Occipital lobe (tissue), 2 donors: ENCODE measurements around the gene KRTCAP2. TPM values are rescaled to one million over a fixed set of nuclear protein-coding genes. Genes with fewer than 3 reads are reported as not detected.
A peak's percentile ranks its signal among the peaks of the same experiment; 100 is the strongest.

Source experiments
- DNase-seq: peaks from one replicate; lab custom pipeline; 2025; lab: John Stamatoyannopoulos, UW
- total RNA-seq: library from RNA; depleted of rRNA; stranded (reverse); fragments of >200 nt; gene quantifications from one replicate; pipeline ENCODE4 v1.2.3, GENCODE V29; 2014

Gene KRTCAP2
- total RNA-seq, 1 donor from 2014 or later = 59.0 TPM

GRCh38 chr1:155184351-155184811 is 11.3 kb upstream of the KRTCAP2 start:
- no peak for DNase-seq

GRCh38 chr1:155183775-155184221 is 10.7 kb upstream of the KRTCAP2 start:
- DNase-seq = no peak

DNA sequence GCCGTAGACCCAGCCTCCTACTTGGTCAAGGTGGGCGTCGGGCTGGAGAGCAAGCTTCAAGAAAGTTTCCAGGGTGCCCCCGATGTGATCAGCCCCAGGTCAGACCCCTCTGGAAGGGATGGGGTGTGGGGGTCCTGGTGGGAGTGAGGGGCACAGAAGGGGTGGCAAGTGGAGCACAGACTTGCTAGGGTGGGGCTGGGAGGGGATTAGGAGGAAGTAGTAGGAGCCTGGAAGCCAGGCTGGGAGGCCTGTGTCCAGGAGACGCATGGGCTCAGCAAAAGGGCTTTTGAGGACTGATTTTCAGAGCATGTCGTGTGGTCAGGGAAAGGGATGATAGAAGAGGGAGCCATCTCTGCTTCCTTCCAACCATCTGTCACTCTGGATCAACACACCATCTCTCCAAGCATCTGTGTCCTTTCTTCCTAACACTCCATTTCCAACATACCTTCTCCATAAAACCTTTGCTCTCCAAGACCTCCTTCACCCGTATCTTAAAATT is 9.0 kb upstream of the KRTCAP2 start:
- DNase-seq = no peak

DNA sequence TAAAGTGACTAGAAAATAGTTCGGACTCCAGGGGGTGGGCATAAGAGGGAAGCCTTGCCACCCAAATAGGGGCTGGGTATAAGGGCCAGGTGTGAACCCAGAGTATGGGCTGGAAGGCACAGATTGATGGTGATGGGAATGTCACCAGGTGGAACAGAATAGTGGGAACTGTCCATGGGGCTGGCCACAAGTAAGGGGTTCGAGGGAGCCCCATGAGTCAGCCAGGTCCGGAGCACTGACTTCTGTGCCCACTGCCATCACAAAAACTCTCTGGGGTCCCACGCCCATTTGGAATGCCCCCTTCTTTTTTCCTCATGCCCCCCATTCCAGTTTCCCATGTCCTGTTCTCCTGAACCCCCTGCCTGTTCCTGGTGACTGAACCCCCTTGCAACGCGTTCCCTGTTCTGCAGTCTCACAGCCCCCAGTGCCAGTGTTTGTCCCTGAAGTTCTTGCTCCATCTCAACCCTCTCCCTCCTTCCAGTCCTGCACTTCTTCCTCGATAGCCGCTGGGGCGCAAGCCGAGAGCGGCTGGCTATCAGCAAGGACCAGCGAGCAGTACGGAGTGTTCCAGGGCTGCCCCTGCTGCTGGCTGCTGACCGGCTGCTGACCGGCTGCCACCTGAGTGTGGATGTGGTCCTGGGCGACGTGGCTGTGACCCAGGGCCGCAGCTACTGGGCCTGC is 8.4 kb upstream of the KRTCAP2 start:
- no peak for DNase-seq

- DNase-seq = no peak
Measured at GRCh38 chr1:155179112-155180031, 6.3 kb upstream of the KRTCAP2 start.

- DNase-seq = no peak
Measured at GRCh38 chr1:155178441-155179111, 5.5 kb upstream of the KRTCAP2 start.

- no peak for DNase-seq
Measured at GRCh38 chr1:155177918-155178281, 4.8 kb upstream of the KRTCAP2 start.

DNA sequence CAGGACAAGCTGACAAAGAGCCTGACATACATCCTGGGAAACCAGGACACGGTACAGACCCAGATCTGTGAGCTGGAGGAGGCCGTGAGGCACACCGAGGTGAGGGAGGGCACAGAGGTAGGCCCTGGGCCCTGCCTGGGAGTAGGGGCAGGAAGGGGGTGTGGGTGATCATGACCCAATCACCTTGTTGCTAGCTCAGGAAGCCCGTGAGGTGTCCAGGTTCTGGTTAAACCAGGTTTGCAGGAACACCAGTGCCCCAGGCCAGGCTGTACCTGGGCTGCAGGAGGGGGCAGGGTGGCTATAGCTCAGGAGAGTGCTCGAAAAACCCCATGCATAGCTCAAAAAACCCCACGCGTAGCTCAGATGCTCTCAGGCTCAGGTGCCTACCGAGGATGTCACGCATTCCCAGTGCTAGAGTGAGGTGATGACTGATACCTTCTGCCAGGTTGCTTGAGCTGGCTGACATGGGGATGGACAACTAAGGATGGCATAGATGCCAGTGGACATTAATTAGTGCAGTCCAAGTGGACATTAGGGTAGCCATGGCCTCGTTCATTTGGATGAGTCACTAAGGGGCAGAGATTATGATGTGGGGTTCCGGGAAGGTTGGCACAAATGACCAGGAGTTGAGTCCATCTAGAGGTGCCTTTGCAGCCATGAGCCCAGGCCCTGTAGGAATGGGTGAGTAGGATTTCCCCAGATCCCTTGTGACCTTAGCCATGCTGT is 4.3 kb upstream of the KRTCAP2 start:
- DNase-seq = no peak

DNA sequence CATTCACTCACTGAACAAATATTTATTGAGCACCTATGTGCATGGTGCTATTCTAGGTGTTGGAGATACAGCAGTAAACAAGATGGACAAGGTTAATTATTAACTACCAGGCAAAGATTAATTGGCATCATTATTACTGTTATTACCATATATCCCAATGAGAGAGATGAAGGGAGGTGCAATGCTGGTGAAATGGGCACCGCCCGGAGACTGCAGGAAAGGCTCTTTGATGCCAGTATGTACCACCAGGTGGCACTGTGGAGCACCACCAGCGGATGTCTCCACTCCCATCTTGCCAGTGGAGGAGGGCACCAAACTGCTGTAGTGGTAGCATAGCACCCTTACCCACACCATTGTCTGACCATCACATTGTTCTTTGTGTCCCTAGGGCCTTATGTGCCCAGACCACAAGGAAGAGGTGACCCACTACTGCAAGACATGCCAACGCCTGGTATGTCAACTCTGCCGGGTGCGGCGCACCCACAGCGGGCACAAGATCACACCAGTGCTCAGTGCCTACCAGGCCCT is 3.5 kb upstream of the KRTCAP2 start:
- DNase-seq = peak; percentile 58

- DNase-seq = no peak
Measured at GRCh38 chr1:155175927-155176371, 2.8 kb upstream of the KRTCAP2 start.

GRCh38 chr1:155175281-155175926 is 2.3 kb upstream of the KRTCAP2 start:
- no peak for DNase-seq

DNA sequence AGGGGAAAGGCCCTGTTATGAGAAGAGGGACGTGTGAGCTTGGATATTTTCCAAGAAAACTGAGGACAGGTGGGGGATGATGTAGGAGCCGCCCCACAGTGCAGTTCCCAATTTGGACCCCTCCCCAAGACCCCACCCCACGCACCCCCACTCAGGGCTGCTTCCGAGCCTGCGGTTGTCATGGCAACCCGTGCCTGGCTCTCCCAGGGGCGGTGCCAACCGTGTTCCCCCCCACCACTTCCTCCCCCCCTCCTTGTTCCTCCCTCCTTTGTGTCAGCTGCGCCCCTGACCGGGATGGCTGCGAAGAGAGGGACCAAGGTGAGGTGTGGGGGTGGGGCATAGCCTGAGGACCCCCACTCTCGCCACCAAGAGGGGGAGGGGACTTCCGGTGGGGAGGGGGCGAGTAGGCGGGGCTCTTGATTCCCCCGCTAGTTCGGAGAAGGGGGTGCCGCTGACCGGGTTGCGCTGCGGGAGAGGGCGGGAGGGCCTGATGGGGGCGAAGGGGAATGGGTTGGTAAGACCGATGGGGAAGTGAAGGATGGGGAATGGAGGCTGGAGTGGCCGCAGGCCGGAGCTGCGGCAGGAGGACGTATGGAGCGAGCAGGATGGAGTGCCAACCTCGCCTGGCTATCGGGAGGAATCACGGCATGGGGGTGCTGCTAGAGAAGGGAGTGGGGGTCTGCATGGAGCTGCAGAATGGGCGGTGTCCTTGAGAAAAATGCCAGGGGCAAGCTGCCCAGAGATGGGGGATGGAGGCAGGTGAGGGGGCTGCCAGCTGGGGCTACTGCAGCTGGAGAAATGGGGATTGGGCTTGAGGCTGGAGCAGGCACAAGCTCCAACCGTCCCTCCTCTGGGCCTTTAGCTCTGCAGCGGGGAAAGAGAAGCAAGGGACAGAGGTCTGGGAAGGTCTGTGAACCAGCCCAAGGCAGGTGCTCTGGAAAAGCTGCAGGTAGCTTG is 1.5 kb upstream of the KRTCAP2 start:
- DNase-seq = no peak

DNA sequence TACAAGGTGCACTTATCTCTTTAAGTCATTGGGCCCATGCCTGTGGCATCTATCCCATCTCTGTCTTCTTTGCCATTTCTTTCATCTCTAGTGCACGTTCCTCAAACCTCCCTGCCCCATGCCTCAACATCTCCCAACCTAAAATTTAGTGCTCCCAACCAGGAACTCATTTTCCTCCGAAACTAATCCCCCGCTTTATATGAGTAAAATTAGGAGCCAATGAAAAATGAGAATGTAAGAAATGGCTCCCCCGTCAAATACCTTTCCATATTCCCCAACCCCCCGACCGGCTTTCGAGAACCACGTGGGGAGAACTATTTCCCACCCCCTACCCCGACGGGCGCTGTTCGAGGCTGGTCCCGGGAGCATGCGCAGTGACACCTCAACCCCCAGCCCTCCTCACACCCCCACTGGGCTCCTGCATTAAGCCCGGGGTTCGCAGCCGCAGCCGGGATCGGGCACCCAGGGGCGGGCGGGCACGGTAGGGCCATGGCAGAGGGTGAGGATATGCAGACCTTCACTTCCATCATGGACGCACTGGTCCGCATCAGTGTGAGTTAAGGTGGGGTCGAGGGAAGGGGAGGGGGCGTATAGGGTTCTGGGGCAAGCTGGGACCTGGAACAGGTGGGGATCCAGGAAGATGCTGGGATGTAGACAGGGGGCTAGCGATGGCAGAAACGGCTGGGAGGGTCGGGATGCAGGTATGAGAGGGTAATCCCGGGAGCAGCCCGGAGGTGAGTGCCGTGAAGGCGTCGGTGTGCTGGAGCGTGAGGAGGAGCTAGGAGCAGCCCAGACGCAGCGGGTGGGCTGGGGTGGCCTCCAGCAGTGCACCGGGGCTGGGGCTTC is 597 bp upstream of the KRTCAP2 start, which contains the start of gene TRIM46:
TRIM46 (plus strand) TSS at position 372 of the 846 bp plus-strand sequence; CDS start at position 490, 118 bp downstream.
- DNase-seq = peak; percentile 69

DNA sequence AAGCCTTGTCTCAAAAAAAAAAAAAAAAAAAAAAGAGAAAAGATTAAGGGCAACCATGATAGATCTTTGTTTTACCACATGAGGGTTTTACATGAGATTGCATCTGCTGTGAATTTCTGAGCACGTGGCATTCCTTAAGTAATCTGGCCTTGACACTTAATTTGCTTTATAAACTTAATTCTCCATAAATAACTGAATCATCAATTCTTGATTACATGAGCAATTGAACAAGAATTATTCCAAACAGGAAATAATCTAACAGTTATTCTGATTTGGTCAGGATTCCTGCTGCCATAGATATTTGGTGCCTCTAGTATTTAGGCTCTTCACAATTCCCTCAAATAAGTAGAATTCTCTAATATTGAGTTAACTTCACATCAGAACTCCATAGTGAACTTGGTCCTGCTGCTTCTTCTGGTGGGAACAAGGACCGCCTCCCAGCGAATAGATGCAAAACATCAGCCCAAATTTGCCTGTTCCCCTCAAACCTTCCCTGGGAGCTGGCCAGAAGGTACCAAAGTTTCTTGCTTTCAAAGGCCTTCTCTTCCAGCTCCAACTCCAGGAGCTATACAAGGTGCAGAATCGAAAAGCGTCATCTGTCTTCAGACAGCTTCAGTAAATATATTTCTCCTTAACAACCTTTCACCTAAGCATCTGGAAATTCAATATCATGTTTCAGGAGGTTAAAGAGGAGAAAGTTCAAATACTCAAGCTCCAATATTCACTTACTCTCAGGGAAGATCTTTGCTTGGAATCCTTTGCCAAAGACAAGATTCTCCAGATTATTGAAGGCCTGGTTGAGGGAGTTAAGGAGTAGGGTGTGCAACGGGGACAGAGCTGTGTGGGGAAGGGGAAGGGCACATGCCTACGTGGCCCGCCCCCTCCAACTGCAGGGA is 1.0 kb downstream of the KRTCAP2 start:
- DNase-seq = no peak

GRCh38 chr1:155170806-155171205 is 2.3 kb downstream of the KRTCAP2 start:
- DNase-seq = no peak

DNA sequence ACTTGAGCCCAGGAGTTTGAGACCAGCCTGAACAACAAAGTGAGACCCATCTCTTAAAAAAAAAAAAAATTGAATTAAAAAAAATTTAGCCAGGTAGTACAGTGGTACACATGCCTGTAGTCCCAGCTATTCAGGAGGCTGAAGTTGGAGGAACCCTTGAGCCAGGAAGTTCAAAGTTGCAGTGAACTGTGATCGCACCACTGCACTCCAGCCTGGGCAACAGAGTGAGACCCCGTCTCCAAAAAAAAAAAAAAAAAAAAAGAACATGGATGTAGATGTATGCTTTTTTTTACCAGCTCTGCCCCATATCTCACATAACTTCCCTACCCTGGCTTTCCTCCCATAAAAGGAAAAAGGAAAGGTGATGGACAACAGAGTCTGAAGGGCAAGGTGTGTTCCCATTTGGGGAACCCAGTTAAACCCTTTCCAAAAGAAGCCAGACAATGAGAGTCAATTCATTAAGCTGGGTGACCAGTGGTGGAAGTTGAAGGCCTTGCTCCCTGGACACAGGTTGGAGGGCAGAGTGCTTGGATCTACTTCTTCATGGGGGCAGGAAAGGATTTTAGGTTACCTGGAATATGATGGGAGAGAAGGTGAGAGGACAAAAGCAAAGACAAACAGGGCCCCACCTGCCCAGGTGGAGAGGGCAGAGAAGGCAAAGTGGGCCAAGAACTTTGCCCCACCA is 2.9 kb downstream of the KRTCAP2 start:
- DNase-seq = no peak
